GM12878 (cell line): ENCODE measurements around the gene GNG12. TPM values are rescaled to one million over a fixed set of nuclear protein-coding genes. Genes with fewer than 3 reads are reported as not detected.

Experiments used
- ATAC-seq: fragments of 200-7000 bp; cut with Tn5 transposase; 3 replicates; pipeline ENCODE4 v1.9.1; 2020; ENCODE audit warnings: mild to moderate bottlenecking, moderate library complexity
- BruUV-seq: library from RNA; stranded (reverse); fragments of 400-500 nt; replicated peaks from 2 replicates; lab custom pipeline; 2021; lab: Mats Ljungman, UMichigan
- CTCF ChIA-PET: fragments of 300-600 bp; sonication (Branson Sonifier 250); formaldehyde crosslinking; extraction: SDS; loops from one replicate; lab custom pipeline; 2021; ENCODE audit warnings: inconsistent platforms; lab: Yijun Ruan, JAX
- POLR2A ChIA-PET: fragments of 350-600 bp; formaldehyde crosslinking; extraction: SDS; loops from one replicate; lab custom pipeline; 2021; ENCODE audit warnings: inconsistent platforms; lab: Charles Lee
- RAD21 ChIA-PET: fragments of 300-600 bp; sonication (Branson Sonifier 250); formaldehyde crosslinking; loops from one replicate; lab custom pipeline; 2023; ENCODE audit warnings: antibody characterized with exemption; ENCODE audit not compliant: unreplicated experiment; lab: Charles Lee
- SMC1A ChIA-PET: fragments of 300-600 bp; sonication (Branson Sonifier 250); formaldehyde crosslinking; loops from one replicate; lab custom pipeline; 2023; ENCODE audit not compliant: unreplicated experiment, uncharacterized antibody; lab: Charles Lee
- DNase-seq: peaks from one replicate; pipeline ENCODE4 v3.0.0-alpha.2; 2011; ENCODE audit warnings: low read depth, low spot score
- FAIRE-seq: peaks from 3 replicates; lab custom pipeline; 2011; peaks lifted over from hg19 to GRCh38; lab: Jason Lieb, UNC
- H2AFZ ChIP-seq: 2 replicates; pipeline ENCODE4 v1.6.0; 2011; ENCODE audit warnings: low read depth, low read length, control low read depth; ENCODE audit not compliant: control insufficient read depth
- H3K27ac ChIP-seq: 2 replicates; pipeline ENCODE4 v1.5.1; 2011; ENCODE audit warnings: control low read depth; ENCODE audit not compliant: control insufficient read depth, insufficient read depth
- H3K27me3 ChIP-seq, 2 experiments: replicated peaks in 1 of 2; 2 replicates each; pipeline versions ENCODE4 v1.6.0 to v1.6.1; 2011; ENCODE audit warnings: low read length in 1 of 2; ENCODE audit not compliant: control insufficient read depth in 2 of 2, insufficient read depth in 2 of 2
- H3K36me3 ChIP-seq, 2 experiments: 2 replicates each; pipeline ENCODE4 v1.5.1; 2011; ENCODE audit warnings: low read length in 1 of 2; ENCODE audit not compliant: control insufficient read depth in 2 of 2, insufficient read depth in 2 of 2
- H3K4me1 ChIP-seq: 2 replicates; pipeline ENCODE4 v1.6.1; 2011; ENCODE audit warnings: mild to moderate bottlenecking, low read length, moderate library complexity, mixed read lengths; ENCODE audit not compliant: control insufficient read depth, insufficient read depth
- H3K4me2 ChIP-seq: 2 replicates; pipeline ENCODE4 v1.6.0; 2011; ENCODE audit warnings: control low read depth; ENCODE audit not compliant: control insufficient read depth, insufficient read depth
- H3K4me3 ChIP-seq: fragments of 200-600 bp; sonication (generic); 2 replicates; pipeline ENCODE4 v1.5.1; 2016
- H3K79me2 ChIP-seq: 2 replicates; pipeline ENCODE4 v1.6.0; 2011; ENCODE audit warnings: low read length; ENCODE audit not compliant: control insufficient read depth, insufficient read depth
- H3K9ac ChIP-seq: 2 replicates; pipeline ENCODE4 v1.8.0; 2011; ENCODE audit warnings: low read length, control low read depth, mixed read lengths; ENCODE audit not compliant: control insufficient read depth, insufficient read depth
- H3K9me3 ChIP-seq: replicated peaks from 3 replicates; pipeline ENCODE4 v1.5.1; 2011; ENCODE audit warnings: mild to moderate bottlenecking, low read length; ENCODE audit not compliant: control insufficient read depth, insufficient read depth
- H4K20me1 ChIP-seq: 2 replicates; pipeline ENCODE4 v1.6.0; 2011; ENCODE audit not compliant: control insufficient read depth, insufficient read depth
- BHLHE40 ChIP-seq, 2 experiments: fragments of 450-650 bp in 1 of 2; IDR thresholded peaks; 2 replicates each; pipeline ENCODE4 v1.6.1; 2011 to 2017; ENCODE audit warnings: low read depth in 2 of 2, borderline replicate concordance in 1 of 2, improper control_type of control experiment in 1 of 2, low read length in 1 of 2, mild to moderate bottlenecking in 1 of 2
- CBFB ChIP-seq: IDR thresholded peaks from 2 replicates; pipeline ENCODE4 v1.6.1; 2016; ENCODE audit warnings: antibody characterized with exemption, low read depth
- CHD1 ChIP-seq: IDR thresholded peaks from 2 replicates; pipeline ENCODE4 v1.6.1; 2012; ENCODE audit warnings: low read depth, low read length, improper control_type of control experiment
- POLR2AphosphoS2 ChIP-seq: IDR thresholded peaks from 2 replicates; pipeline ENCODE4 v1.6.1; 2011; ENCODE audit warnings: low read depth, mild to moderate bottlenecking, low read length, improper control_type of control experiment, moderate library complexity
- POU2F2 ChIP-seq: IDR thresholded peaks from 3 replicates; pipeline ENCODE4 v1.6.1; 2011; ENCODE audit warnings: low read depth, mild to moderate bottlenecking, low read length, borderline replicate concordance
- ZBTB11 ChIP-seq: fragments of 450-650 bp; formaldehyde crosslinking; IDR thresholded peaks from 2 replicates; pipeline ENCODE4 v1.5.0; 2022; ENCODE audit warnings: mild to moderate bottlenecking, missing genetic modification characterization
- WGBS: methylation state at CpG from one replicate; pipeline ENCODE4 v1.1.6; 2016; ENCODE audit warnings: low lambda C conversion rate; ENCODE audit not compliant: insufficient replicate concordance, insufficient coverage; ENCODE audit errors: missing lambda C conversion rate; 5-methylcytosine and 5-hydroxymethylcytosine counted together
- in situ Hi-C: fragments of 300-500 bp; cut with MboI; formaldehyde crosslinking; loops from 9 replicates; pipeline ENCODE4 v1.14.3; 2018; ENCODE audit warnings: mixed read lengths
- intact Hi-C: fragments of 100-400 bp; cut with micrococcal nuclease; formaldehyde crosslinking; loops from one replicate; pipeline ENCODE4 v1.14.2; 2022; ENCODE audit not compliant: unreplicated experiment
- polyA plus RNA-seq, 11 experiments: library from polyadenylated mRNA; depleted of rRNA in 4 of 11; unstranded in 6 of 11; stranded (reverse) in 5 of 11; fragments of >200 nt; fragmentation: Nextera tagmentation in 4 of 11; fragmentation: Illumina TruSeq in 1 of 11; extraction: Ambion mirVana in 4 of 11; extraction: Trizol in 1 of 11; gene quantifications; 1 replicate in 1 of 11; 2 replicates in 10 of 11; pipeline versions ENCODE4 v1.2.1 to v1.2.3, GENCODE V29; 2011 to 2016; ENCODE audit warnings: inconsistent platforms in 2 of 11, missing spikeins in 2 of 11, low read depth in 1 of 11
- total RNA-seq, 4 experiments: library from RNA; depleted of rRNA in 3 of 4; stranded (reverse); fragments of >200 nt in 3 of 4; fragmentation: Illumina TruSeq in 1 of 4; extraction: Trizol in 1 of 4; gene quantifications; 2 replicates each; pipeline versions ENCODE4 v1.2.1 to v1.2.3, GENCODE V29; 2013 to 2021

The GNG12 gene
- total and polyA plus RNA-seq, 10 of the 15 experiments (the other 5 are each of a cell fraction or from before 2014, with no cell fraction given): 0.22 to 32.8 (median 0.35) TPM

GRCh38 chr1:67687649-67688048, 145.6 kb downstream of the GNG12 start (continued):
- no peak for TF ChIP-seq ZBTB11 (CRISPR knock-in tag)

GRCh38 chr1:67687198-67687545, 146.1 kb downstream of the GNG12 start:
- 0% methylated on average over 3 of the region's 3 CpGs for WGBS
- ChIA-PET CTCF (interaction anchor here (0.9 to 8.6 kb wide), 12 partner anchors 10 to 152 kb away, joined by 3 to 107 read pairs (median 4); no protein-coding TSS in a partner anchor), RAD21 (interaction anchor here (0.8 to 11.0 kb wide), 9 partner anchors 47 to 155 kb away, joined by 3 to 225 read pairs (median 4); no protein-coding TSS in a partner anchor), POLR2A (interaction anchor here (0.7 to 4.2 kb wide), 6 partner anchors 11 to 73 kb away, joined by 3 to 33 read pairs (median 3); no protein-coding TSS in a partner anchor)
- ATAC-seq: peak; percentile 3; the same call in 2 of the 3 replicates
- peak; percentile 26 for DNase-seq
- intact Hi-C loops (loop anchor here (2.0 to 10.0 kb wide), 5 partner anchors 45 to 352 kb away; partner anchors contain the start of gene SERBP1), in situ Hi-C loops (no loop called here)
- FAIRE-seq: peak; percentile 78
- Histone ChIP-seq H3K9ac (peak overlapping the region; percentile 87), H3K4me2 (peak overlapping the region; percentile 93), H3K36me3 (0 out of 4 replicates have a peak, but pooled peaks cover 0 to 3% of the 10 kb centered on the region in 2 experiments), H3K27me3 (peaks cover 0 to 2% of the 10 kb centered on the region in 2 experiments; a peak in 2 of 4 replicates), H3K9me3 (no peaks in the 10 kb centered on the region; the same call in 2 of the 3 replicates), H3K27ac (peak overlapping the region; percentile 83), H3K79me2 (peaks cover 25% of the 10 kb centered on the region), H4K20me1 (no peaks in the 10 kb centered on the region)
- no TSS peak for BruUV-seq
- no peak for TF ChIP-seq CHD1
- TF ChIP-seq CBFB: no peak
- no peak for TF ChIP-seq BHLHE40 (IDR thresholded peaks at IDR 0.05; ENCODE audit: borderline replicate concordance in 1 of 2, low read depth in 2 of 2, low read length in 1 of 2)
- peak; percentile 93; the same call in 2 of the 3 replicates for TF ChIP-seq POU2F2
- 0 out of 2 replicates have a peak, but pooled peaks have one; percentile 20 for TF ChIP-seq POLR2AphosphoS2
- TF ChIP-seq, all 136 proteins: peak for 2
- SMC1A ChIA-PET: interaction anchor here (0.6 to 11.4 kb wide), 14 partner anchors 9 to 154 kb away, joined by 3 to 197 read pairs (median 5); no protein-coding TSS in a partner anchor
- Histone ChIP-seq H2AFZ (no peak overlapping the region), H3K4me1 (peaks cover 8% of the 10 kb centered on the region), H3K4me3 (peak overlapping the region; percentile 81)
